Thymus (tissue), 11 donors: ENCODE data around the gene KRT9. TPM values are rescaled to one million over a fixed set of nuclear protein-coding genes. Genes with fewer than 3 reads are reported as not detected.
"Not testable (repeated sequence)": the region's sequence is repeated elsewhere in the genome, so short reads cannot be mapped to it uniquely, and the experiment has no call there.

Source experiments
- DNase-seq, 9 donors: peaks; one replicate each; pipeline ENCODE4 v3.0.0-alpha.2; 2013; ENCODE audit warnings: low spot score in 9 of 9, low read depth in 6 of 9, missing footprints in 1 of 9
- H3K27ac ChIP-seq, 2 donors: one replicate each; pipeline ENCODE4 v1.5.1; 2013; ENCODE audit warnings: control low read depth in 1 of 2, low read depth in 1 of 2, low read length in 1 of 2, mild to moderate bottlenecking in 1 of 2, moderate library complexity in 1 of 2
- H3K27me3 ChIP-seq, 2 donors: one replicate each; pipeline ENCODE4 v1.5.1; 2013; ENCODE audit warnings: low read length in 1 of 2; ENCODE audit not compliant: control insufficient read depth in 2 of 2, insufficient read depth in 1 of 2
- H3K36me3 ChIP-seq, 2 donors: one replicate each; pipeline ENCODE4 v1.5.1; 2013; ENCODE audit warnings: low read length in 1 of 2, mild to moderate bottlenecking in 1 of 2, moderate library complexity in 1 of 2; ENCODE audit not compliant: control insufficient read depth in 2 of 2, insufficient read depth in 2 of 2
- H3K4me1 ChIP-seq, 2 donors: one replicate each; pipeline ENCODE4 v1.5.1; 2013; ENCODE audit warnings: low read length in 2 of 2; ENCODE audit not compliant: control insufficient read depth in 2 of 2, insufficient read depth in 2 of 2
- H3K4me3 ChIP-seq, 2 donors: one replicate each; pipeline ENCODE4 v1.5.1; 2013; ENCODE audit warnings: low read length in 2 of 2, control low read depth in 1 of 2, mild to moderate bottlenecking in 1 of 2
- H3K9me3 ChIP-seq, 2 donors: one replicate each; pipeline ENCODE4 v1.5.1; 2013; ENCODE audit warnings: low read length in 1 of 2, mild to moderate bottlenecking in 1 of 2; ENCODE audit not compliant: control insufficient read depth in 2 of 2, insufficient read depth in 1 of 2
- WGBS: extraction: QIAGEN DNeasy Blood & Tissue Kit; methylation state at CpG from one replicate; pipeline ENCODE4 v1.1.7; 2013; 5-methylcytosine and 5-hydroxymethylcytosine counted together
- polyA plus RNA-seq: library from polyadenylated mRNA; stranded (reverse); fragments of 200-250 nt; gene quantifications from one replicate; pipeline ENCODE4 v1.2.3, GENCODE V29; 2013
- total RNA-seq: library from RNA; stranded (reverse); fragments of 120-200 nt; gene quantifications from one replicate; pipeline ENCODE4 v1.2.4, GENCODE V29; 2013
- donor health status: healthy.

The KRT9 gene
- total and polyA plus RNA-seq, 2 donors = 1.7 to 60.7 TPM

DNA sequence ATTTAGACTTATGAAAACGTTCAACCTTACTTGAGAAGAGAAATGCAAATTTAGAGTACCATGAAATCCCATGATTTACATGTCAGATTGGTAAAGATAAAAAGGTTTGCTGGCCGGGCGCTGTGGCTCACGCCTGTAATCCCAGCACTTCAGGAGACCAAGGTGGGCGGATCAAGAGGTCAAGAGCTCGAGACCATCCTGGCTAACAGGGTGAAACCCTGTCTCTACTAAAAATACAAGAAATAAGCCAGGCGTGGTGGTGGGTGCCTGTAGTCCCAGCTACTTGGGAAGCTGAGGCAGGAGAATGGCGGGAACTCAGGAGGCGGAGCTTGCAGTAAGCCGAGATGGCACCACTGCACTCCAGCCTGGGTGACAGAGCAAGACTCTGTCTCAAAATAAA, 29.1 kb downstream of the KRT9 start:
- DNase-seq, H3K9me3 ChIP-seq, H3K27me3 ChIP-seq, H3K36me3 ChIP-seq, H3K27ac ChIP-seq, H3K4me1 ChIP-seq, H3K4me3 ChIP-seq: not testable (repeated sequence)
- 92% methylated on average over 10 of the region's 10 CpGs for WGBS

GRCh38 chr17:41542357-41542756, 29.5 kb downstream of the KRT9 start:
- H3K27ac ChIP-seq = no peak overlapping the region
- H3K36me3 ChIP-seq = no peaks in the 10 kb centered on the region
- peaks cover 0 to 2% of the 10 kb centered on the region in 2 donors for H3K27me3 ChIP-seq
- no peak for DNase-seq
- no peaks in the 10 kb centered on the region for H3K9me3 ChIP-seq
- no peaks in the 10 kb centered on the region for H3K4me1 ChIP-seq
- WGBS = 85% methylated on average over 2 of the region's 2 CpGs
- no peak overlapping the region for H3K4me3 ChIP-seq

DNA sequence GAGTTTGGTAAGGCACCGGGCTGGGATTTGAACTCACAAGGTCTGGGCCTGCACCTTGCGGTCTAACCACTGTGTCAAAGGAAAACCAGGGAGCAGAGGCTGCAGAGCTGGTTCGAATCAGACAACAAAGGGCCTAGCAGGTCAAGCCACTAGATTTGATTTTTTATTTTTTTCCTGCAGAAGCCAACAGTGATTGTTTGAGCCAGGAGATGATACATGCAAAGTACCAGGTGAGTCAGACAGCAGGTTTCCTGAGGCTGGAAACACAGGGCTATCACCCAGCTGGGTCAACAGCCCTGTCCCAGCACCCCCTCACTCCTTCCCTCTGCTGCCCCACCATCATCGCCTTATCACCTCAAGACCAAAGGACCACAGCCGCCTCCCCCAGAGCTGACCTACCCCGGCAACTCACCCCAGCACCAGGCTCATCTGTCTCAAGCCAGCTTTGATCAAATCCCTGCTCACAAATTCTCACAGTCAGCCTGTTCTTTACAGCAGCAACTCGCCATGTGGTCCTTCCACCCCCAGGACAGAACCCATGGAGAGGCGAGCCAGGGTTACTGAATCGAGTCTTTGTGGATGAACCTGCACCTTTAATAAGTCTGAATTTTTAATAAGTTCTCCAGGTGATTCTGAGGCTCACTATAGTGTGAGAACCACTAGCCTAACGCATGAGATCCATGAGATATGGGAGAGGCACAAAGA, 30.8 kb downstream of the KRT9 start:
- Histone ChIP-seq H3K4me3 (no peak overlapping the region), H3K36me3 (no peaks in the 10 kb centered on the region), H3K4me1 (no peaks in the 10 kb centered on the region), H3K9me3 (no peaks in the 10 kb centered on the region), H3K27me3 (no peaks in the 10 kb centered on the region), H3K27ac (no peak overlapping the region)
- 92% methylated on average over 10 of the region's 10 CpGs for WGBS
- DNase-seq = no peak

- WGBS = 89% methylated on average over 7 of the region's 7 CpGs
- Histone ChIP-seq H3K4me1 (no peaks in the 10 kb centered on the region), H3K9me3 (no peaks in the 10 kb centered on the region), H3K4me3 (no peak overlapping the region), H3K27me3 (peaks cover 0 to 5% of the 10 kb centered on the region in 2 donors), H3K36me3 (no peaks in the 10 kb centered on the region), H3K27ac (no peak overlapping the region)
- no peak for DNase-seq
Measured at GRCh38 chr17:41539979-41540701, 31.7 kb downstream of the KRT9 start.

DNA sequence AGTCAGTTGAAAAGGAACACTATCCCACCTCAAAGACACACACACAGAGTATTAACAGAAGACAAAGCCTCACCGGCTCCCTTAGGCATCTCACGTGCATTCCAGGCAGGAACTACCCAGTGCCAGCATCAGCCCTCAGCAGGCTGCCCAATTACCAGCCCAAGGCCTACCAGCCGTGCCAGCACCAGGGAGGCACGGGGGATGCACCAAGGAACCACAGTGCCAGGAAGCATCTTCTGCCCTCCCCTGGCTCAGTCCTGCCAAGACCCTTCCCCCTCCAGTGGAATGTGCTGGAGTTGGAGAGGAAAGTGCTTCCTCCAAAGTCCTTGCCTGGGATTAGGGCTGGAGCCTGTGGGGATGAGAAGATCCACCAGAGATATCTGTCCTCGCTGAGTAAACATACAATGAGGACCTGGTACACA, 32.8 kb downstream of the KRT9 start:
- H3K27me3 ChIP-seq = peaks cover 0 to 9% of the 10 kb centered on the region in 2 donors
- H3K4me1 ChIP-seq = no peaks in the 10 kb centered on the region
- H3K36me3 ChIP-seq = no peaks in the 10 kb centered on the region
- H3K27ac ChIP-seq = no peak overlapping the region
- H3K4me3 ChIP-seq = no peak overlapping the region
- no peaks in the 10 kb centered on the region for H3K9me3 ChIP-seq
- WGBS = 91% methylated on average over 5 of the region's 5 CpGs
- no peak for DNase-seq

DNA sequence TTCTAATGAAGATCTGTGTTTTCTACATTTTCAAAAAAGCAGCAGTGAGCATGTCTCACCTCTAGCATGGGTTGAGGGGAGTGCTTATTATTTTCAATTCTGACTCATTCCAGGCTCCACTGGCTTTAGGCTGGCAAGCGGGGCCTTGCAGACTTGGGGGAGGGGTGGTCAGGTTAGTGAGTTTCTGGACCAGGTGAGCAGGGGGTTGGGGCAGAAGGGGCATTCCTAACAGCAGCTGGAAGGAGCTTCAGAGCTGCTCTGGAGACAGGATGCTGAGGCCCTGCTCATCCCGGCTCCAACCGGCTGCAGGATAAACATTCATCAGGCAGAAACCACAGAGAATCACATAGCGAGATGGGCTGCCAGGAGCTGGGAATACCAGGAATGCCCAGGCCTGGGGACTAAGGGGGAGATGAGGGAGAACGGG, 33.3 kb downstream of the KRT9 start:
- DNase-seq = no peak
- no peaks in the 10 kb centered on the region for H3K36me3 ChIP-seq
- no peaks in the 10 kb centered on the region for H3K4me1 ChIP-seq
- WGBS = 93% methylated on average over 5 of the region's 5 CpGs
- H3K27ac ChIP-seq = no peak overlapping the region
- no peaks in the 10 kb centered on the region for H3K9me3 ChIP-seq
- no peak overlapping the region for H3K4me3 ChIP-seq
- H3K27me3 ChIP-seq = peaks cover 0 to 9% of the 10 kb centered on the region in 2 donors

GRCh38 chr17:41537990-41538389, 33.9 kb downstream of the KRT9 start:
- peaks cover 0 to 9% of the 10 kb centered on the region in 2 donors for H3K27me3 ChIP-seq
- no peaks in the 10 kb centered on the region for H3K9me3 ChIP-seq
- H3K27ac ChIP-seq = no peak overlapping the region
- no peaks in the 10 kb centered on the region for H3K36me3 ChIP-seq
- WGBS = 87% methylated on average over 9 of the region's 9 CpGs
- no peak overlapping the region for H3K4me3 ChIP-seq
- no peak for DNase-seq
- H3K4me1 ChIP-seq = no peaks in the 10 kb centered on the region

DNA sequence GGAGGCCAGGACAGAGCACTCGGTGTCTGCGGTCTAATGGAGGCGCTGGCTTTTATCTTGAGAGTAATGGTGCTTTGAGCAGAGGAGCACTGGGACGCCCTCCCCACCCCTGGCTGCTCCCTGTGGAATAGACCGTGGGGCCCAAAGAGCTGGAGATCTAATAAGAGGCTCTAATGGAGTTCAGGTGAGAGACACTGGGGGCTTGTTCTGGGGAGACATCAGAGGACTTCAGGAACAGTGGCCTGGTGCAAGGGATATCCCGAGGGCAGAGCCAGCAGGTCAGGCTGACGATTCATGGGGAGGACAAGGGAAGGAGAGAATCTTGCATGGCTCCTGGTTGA, 34.3 kb downstream of the KRT9 start:
- 95% methylated on average over 7 of the region's 7 CpGs for WGBS
- H3K27me3 ChIP-seq = peaks cover 0 to 10% of the 10 kb centered on the region in 2 donors
- H3K4me3 ChIP-seq = no peak overlapping the region
- H3K27ac ChIP-seq = no peak overlapping the region
- no peaks in the 10 kb centered on the region for H3K4me1 ChIP-seq
- no peak for DNase-seq
- no peaks in the 10 kb centered on the region for H3K36me3 ChIP-seq
- H3K9me3 ChIP-seq = no peaks in the 10 kb centered on the region

DNA sequence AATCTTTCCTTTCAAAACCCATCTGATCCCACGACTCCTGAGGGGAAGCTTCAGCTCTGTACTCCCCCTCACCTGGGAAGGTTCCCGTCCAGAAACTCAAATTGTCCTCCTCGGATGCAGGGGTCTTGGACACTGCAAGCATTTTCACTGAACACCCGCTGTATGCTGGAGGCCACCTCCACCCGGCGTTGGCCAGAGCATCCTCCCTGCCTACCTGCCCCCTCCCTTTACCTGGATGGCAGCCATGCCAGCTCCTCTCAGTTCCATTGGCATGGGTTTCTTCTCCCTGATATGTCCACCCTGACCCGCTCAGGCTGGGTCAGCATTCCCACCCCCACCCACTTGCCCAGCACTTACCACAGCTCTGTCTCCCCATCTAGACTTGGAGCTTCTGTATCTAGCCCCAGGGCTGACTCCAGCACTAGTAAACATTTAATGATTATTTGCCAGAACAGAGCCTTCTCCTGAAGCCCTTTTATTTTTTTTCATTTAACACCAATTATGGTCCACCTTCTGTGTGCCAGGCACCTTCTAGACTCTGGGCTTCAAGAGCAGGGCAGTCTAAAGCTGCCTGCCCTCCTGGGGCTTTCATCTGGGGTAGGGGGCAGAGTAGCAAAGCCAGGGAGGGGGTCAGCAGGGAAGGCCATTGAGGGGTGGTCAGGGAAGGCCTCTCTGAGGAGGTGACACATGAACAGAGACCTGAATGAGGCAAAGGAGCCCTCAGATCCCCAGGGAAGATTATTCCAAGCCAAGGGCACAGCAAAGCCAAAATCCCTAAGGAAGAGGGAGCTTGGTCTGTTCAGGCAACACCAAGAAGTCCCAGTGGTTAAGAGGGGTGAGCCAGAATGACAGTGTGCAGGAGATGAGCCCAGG, 34.9 kb downstream of the KRT9 start:
- Histone ChIP-seq H3K4me1 (no peaks in the 10 kb centered on the region), H3K9me3 (no peaks in the 10 kb centered on the region)

More for the DNA sequence above, 34.9 kb downstream of the KRT9 start:
- Histone ChIP-seq H3K27me3 (peaks cover 0 to 12% of the 10 kb centered on the region in 2 donors), H3K27ac (no peak overlapping the region), H3K4me3 (no peak overlapping the region), H3K36me3 (no peaks in the 10 kb centered on the region)
- no peak for DNase-seq
- WGBS = 89% methylated on average over 7 of the region's 7 CpGs
